Keratinocyte (primary cell): ENCODE results near the gene AP2A2. TPM values are rescaled to one million over a fixed set of nuclear protein-coding genes. Genes with fewer than 3 reads are reported as not detected.
"Not testable (repeated sequence)": the region's sequence is repeated elsewhere in the genome, so short reads cannot be mapped to it uniquely, and the experiment has no call there.

Experiments used
- DNase-seq: peaks from one replicate; pipeline ENCODE4 v3.0.0-alpha.2; 2011; ENCODE audit warnings: low read depth, missing footprints, low spot score
- FAIRE-seq: peaks from 2 replicates; lab custom pipeline; 2011; peaks lifted over from hg19 to GRCh38; lab: Jason Lieb, UNC
- H2AFZ ChIP-seq: 2 replicates; pipeline ENCODE4 v1.6.0; 2012; ENCODE audit warnings: low read length, control low read depth, inconsistent platforms; ENCODE audit not compliant: control insufficient read depth
- H3K27ac ChIP-seq: 2 replicates; pipeline ENCODE4 v1.5.1; 2011; ENCODE audit warnings: low read length; ENCODE audit not compliant: control insufficient read depth, insufficient read depth
- H3K27me3 ChIP-seq: 3 replicates; pipeline ENCODE4 v1.6.0; 2011; ENCODE audit warnings: low read length; ENCODE audit not compliant: control insufficient read depth, insufficient read depth; ENCODE audit errors: extremely low read depth
- H3K36me3 ChIP-seq, 2 experiments: 2 replicates in 1 of 2; 3 replicates in 1 of 2; pipeline ENCODE4 v1.5.1; 2011; ENCODE audit warnings: low read length in 2 of 2, mild to moderate bottlenecking in 1 of 2; ENCODE audit not compliant: control insufficient read depth in 2 of 2, insufficient read depth in 2 of 2; ENCODE audit errors: extremely low read depth in 1 of 2
- H3K4me1 ChIP-seq: 3 replicates; pipeline ENCODE4 v1.5.1; 2011; ENCODE audit warnings: low read length; ENCODE audit not compliant: control insufficient read depth, insufficient read depth; ENCODE audit errors: extremely low read depth
- H3K4me2 ChIP-seq: 3 replicates; pipeline ENCODE4 v1.6.0; 2011; ENCODE audit warnings: low read depth, low read length; ENCODE audit not compliant: control insufficient read depth, insufficient read depth; ENCODE audit errors: extremely low read depth
- H3K4me3 ChIP-seq, 3 experiments: fragments of 200-600 bp in 1 of 3; sonication (generic) in 1 of 3; 2 replicates in 2 of 3; 3 replicates in 1 of 3; pipeline ENCODE4 v1.5.1; 2011 to 2016; ENCODE audit warnings: low read length in 3 of 3, mild to moderate bottlenecking in 3 of 3, control low read depth in 2 of 3, inconsistent platforms in 1 of 3, low read depth in 1 of 3, mixed read lengths in 1 of 3, mixed run types in 1 of 3, moderate library complexity in 1 of 3; ENCODE audit not compliant: control insufficient read depth in 2 of 3, insufficient read depth in 2 of 3; ENCODE audit errors: extremely low read depth in 1 of 3
- H3K79me2 ChIP-seq: 2 replicates; pipeline ENCODE4 v1.6.0; 2012; ENCODE audit warnings: low read length; ENCODE audit not compliant: control insufficient read depth, insufficient read depth
- H3K9ac ChIP-seq: 3 replicates; pipeline ENCODE4 v1.6.0; 2011; ENCODE audit warnings: low read length; ENCODE audit not compliant: control insufficient read depth, insufficient read depth; ENCODE audit errors: extremely low read depth
- H3K9me1 ChIP-seq: 3 replicates; pipeline ENCODE4 v1.6.0; 2011; ENCODE audit warnings: low read length; ENCODE audit not compliant: control insufficient read depth, insufficient read depth; ENCODE audit errors: extremely low read depth
- H3K9me3 ChIP-seq: 2 replicates; pipeline ENCODE4 v1.5.1; 2012; ENCODE audit warnings: low read depth, low read length; ENCODE audit not compliant: control insufficient read depth
- H4K20me1 ChIP-seq: 3 replicates; pipeline ENCODE4 v1.6.0; 2011; ENCODE audit warnings: low read length; ENCODE audit not compliant: control insufficient read depth, insufficient read depth; ENCODE audit errors: extremely low read depth
- EZH2 ChIP-seq: IDR thresholded peaks from one replicate; pipeline ENCODE4 v1.6.1; 2012; ENCODE audit warnings: inconsistent platforms, mild to moderate bottlenecking, low read length, moderate library complexity
- dilution Hi-C: fragments of 300-500 bp; cut with MboI; formaldehyde crosslinking; loops from one replicate; pipeline ENCODE4 v1.7.0; 2020; ENCODE audit warnings: low sequenced_read_pairs; ENCODE audit not compliant: extremely low pct_ligation_motif_present
- polyA plus RNA-seq, 5 experiments: library from polyadenylated mRNA; depleted of rRNA in 3 of 5; stranded (reverse) in 3 of 5; stranded (forward) in 1 of 5; unstranded in 1 of 5; fragments of >200 nt; gene quantifications; 1 replicate in 1 of 5; 2 replicates in 3 of 5; 3 replicates in 1 of 5; pipeline versions ENCODE4 v1.2.1 to v1.2.3, GENCODE V29; 2011 to 2012; ENCODE audit warnings: missing spikeins in 2 of 5, low read depth in 1 of 5, low replicate concordance in 1 of 5
- TF ChIP-seq, protein P1 (sequence below), 3 experiments: IDR thresholded peaks in 1 of 3; conservative IDR thresholded peaks in 1 of 3; optimal IDR thresholded peaks in 1 of 3; 2 replicates in 2 of 3; 3 replicates in 1 of 3; pipeline versions ENCODE3 to v1.5.1; 2011; ENCODE audit warnings: low read length in 3 of 3, mild to moderate bottlenecking in 3 of 3, moderate library complexity in 2 of 3, control low read depth in 1 of 3, inconsistent platforms in 1 of 3; ENCODE audit not compliant: insufficient read depth in 2 of 3; ENCODE audit errors: extremely low read depth in 1 of 3

AP2A2 gene
- polyA plus RNA-seq, 1 donor (not counting 4 experiments of a cell fraction or from before 2014, with no cell fraction given), result 47.8 TPM

DNA sequence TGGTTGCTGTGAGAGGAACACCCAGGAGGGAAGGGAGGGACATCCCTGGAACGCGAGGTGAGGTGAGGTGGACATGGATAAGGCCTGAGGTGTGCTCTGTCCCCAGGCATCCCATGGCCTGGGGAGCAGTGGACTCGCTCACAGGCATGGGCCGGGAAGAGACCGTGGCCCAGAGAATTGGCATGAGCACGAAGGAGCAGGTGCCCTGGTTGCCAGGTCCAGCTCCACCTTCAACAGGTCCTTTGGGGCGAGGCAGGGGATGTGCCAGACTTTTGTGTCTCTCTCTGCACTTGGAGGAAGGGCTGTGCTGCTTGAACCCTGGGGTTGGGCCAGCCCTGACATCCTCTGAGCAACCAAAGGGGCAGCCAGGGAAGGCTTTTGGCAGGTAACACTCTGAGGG lies 89.4 kb downstream of the AP2A2 start:
- peaks cover 5% of the 10 kb centered on the region for H3K79me2 ChIP-seq
- H3K9me1 ChIP-seq, result no peaks in the 10 kb centered on the region
- DNase-seq (no peak), FAIRE-seq (no peak)
- no peak overlapping the region for H3K4me3 ChIP-seq
- H2AFZ ChIP-seq, result no peak overlapping the region
- dilution Hi-C loops, result no loop called here
- peaks cover 8 to 18% of the 10 kb centered on the region in 2 experiments for H3K36me3 ChIP-seq
- H3K9me3 ChIP-seq, result peaks cover 7% of the 10 kb centered on the region
- H3K9ac ChIP-seq, result no peak overlapping the region
- TF ChIP-seq, protein P1, sequence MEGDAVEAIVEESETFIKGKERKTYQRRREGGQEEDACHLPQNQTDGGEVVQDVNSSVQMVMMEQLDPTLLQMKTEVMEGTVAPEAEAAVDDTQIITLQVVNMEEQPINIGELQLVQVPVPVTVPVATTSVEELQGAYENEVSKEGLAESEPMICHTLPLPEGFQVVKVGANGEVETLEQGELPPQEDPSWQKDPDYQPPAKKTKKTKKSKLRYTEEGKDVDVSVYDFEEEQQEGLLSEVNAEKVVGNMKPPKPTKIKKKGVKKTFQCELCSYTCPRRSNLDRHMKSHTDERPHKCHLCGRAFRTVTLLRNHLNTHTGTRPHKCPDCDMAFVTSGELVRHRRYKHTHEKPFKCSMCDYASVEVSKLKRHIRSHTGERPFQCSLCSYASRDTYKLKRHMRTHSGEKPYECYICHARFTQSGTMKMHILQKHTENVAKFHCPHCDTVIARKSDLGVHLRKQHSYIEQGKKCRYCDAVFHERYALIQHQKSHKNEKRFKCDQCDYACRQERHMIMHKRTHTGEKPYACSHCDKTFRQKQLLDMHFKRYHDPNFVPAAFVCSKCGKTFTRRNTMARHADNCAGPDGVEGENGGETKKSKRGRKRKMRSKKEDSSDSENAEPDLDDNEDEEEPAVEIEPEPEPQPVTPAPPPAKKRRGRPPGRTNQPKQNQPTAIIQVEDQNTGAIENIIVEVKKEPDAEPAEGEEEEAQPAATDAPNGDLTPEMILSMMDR (optimal IDR thresholded peaks at IDR 0.05 in 1 of 3, IDR thresholded peaks at IDR 0.05 in 1 of 3, conservative IDR thresholded peaks at IDR 0.05 in 1 of 3; ENCODE audit: extremely low read depth in 1 of 3, insufficient read depth in 2 of 3, low read length in 3 of 3), result no peak
- no peak for TF ChIP-seq EZH2
- no peaks in the 10 kb centered on the region for H4K20me1 ChIP-seq
- no peaks in the 10 kb centered on the region for H3K4me1 ChIP-seq
- H3K4me2 ChIP-seq, result no peak overlapping the region
- no peak overlapping the region for H3K27ac ChIP-seq
- H3K27me3 ChIP-seq, result no peaks in the 10 kb centered on the region

GRCh38 chr11:1015826-1016545 lies 90.3 kb downstream of the AP2A2 start:
- H3K9ac ChIP-seq, result no peak overlapping the region
- no peak overlapping the region for H2AFZ ChIP-seq
- H3K27me3 ChIP-seq, result no peaks in the 10 kb centered on the region
- H3K4me1 ChIP-seq, result no peaks in the 10 kb centered on the region
- no peaks in the 10 kb centered on the region for H3K9me1 ChIP-seq
- no peak overlapping the region for H3K4me3 ChIP-seq
- FAIRE-seq (no peak), DNase-seq (no peak)
- peaks cover 2 to 11% of the 10 kb centered on the region in 2 experiments for H3K36me3 ChIP-seq
- dilution Hi-C loops, result no loop called here
- H4K20me1 ChIP-seq, result no peaks in the 10 kb centered on the region
- TF ChIP-seq EZH2, result no peak
- TF ChIP-seq, protein P1 (optimal IDR thresholded peaks at IDR 0.05 in 1 of 3, IDR thresholded peaks at IDR 0.05 in 1 of 3, conservative IDR thresholded peaks at IDR 0.05 in 1 of 3; ENCODE audit: extremely low read depth in 1 of 3, insufficient read depth in 2 of 3, low read length in 3 of 3), result no peak
- H3K27ac ChIP-seq, result no peak overlapping the region
- H3K4me2 ChIP-seq, result no peak overlapping the region
- H3K79me2 ChIP-seq, result peaks cover 5% of the 10 kb centered on the region
- H3K9me3 ChIP-seq, result peaks cover 7% of the 10 kb centered on the region

DNA sequence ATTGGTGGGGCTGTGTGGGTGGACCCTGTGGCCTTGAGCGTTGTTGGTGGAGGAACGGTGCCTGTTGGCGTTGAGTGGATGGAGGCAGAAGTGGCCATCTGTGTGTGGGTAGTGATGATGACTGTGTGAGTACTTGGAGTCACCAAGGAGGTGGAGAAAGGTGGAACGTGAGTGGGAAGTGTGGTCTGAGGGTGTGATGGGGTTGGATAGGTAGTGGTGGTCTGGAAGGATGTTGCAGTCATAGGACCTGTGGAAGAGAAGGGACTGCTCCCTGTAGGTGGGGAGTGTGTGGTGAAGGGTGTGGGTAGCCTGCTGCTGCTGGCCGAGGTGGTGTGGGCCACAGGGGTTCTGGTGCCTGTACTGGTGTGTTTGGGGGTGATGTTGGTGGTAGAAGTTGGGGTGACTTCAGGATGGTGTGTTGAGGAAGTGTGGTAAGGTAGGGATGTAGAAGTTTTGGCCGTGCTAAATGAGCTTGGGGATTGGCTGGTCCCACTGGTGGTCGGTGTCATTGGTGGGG lies 91.0 kb downstream of the AP2A2 start:
- H3K27ac ChIP-seq, dilution Hi-C loops, H3K9me3 ChIP-seq, H3K4me3 ChIP-seq, H3K27me3 ChIP-seq, H3K9ac ChIP-seq, H3K79me2 ChIP-seq, H3K9me1 ChIP-seq, H3K4me2 ChIP-seq, DNase-seq, H4K20me1 ChIP-seq, H2AFZ ChIP-seq, H3K4me1 ChIP-seq, H3K36me3 ChIP-seq: not testable (repeated sequence)
- FAIRE-seq, result peak; percentile 92
